HepG2 (cell line): ENCODE data around the gene SOWAHA. TPM values are rescaled to one million over a fixed set of nuclear protein-coding genes. Genes with fewer than 3 reads are reported as not detected.

Source experiments
- FLYWCH1 ChIP-seq: sonication (generic); formaldehyde crosslinking; IDR thresholded peaks from 2 replicates; pipeline ENCODE4 v1.8.1; 2023; ENCODE audit warnings: mild to moderate bottlenecking, missing genetic modification reagents
- HDAC2 ChIP-seq: sonication (generic); formaldehyde crosslinking; IDR thresholded peaks from 2 replicates; pipeline ENCODE4 v1.4.0; 2020; ENCODE audit warnings: missing genetic modification reagents
- HNF4G ChIP-seq, 2 experiments: sonication (generic) in 1 of 2; formaldehyde crosslinking in 1 of 2; IDR thresholded peaks; 2 replicates each; pipeline versions ENCODE4 v1.4.0 to v1.6.1; 2011 to 2020; ENCODE audit warnings: borderline replicate concordance in 2 of 2, low read depth in 2 of 2, mild to moderate bottlenecking in 2 of 2, low read length in 1 of 2, missing genetic modification reagents in 1 of 2, moderate library complexity in 1 of 2
- KLF12 ChIP-seq: sonication (generic); formaldehyde crosslinking; IDR thresholded peaks from 2 replicates; pipeline ENCODE4 v1.4.0; 2020; ENCODE audit warnings: missing genetic modification reagents, borderline replicate concordance
- KMT2A ChIP-seq: sonication (generic); formaldehyde crosslinking; IDR thresholded peaks from 2 replicates; pipeline ENCODE4 v1.4.0; 2020; ENCODE audit warnings: missing genetic modification reagents
- KMT2B ChIP-seq: IDR thresholded peaks from 2 replicates; pipeline ENCODE4 v1.6.1; 2016; ENCODE audit warnings: missing genetic modification reagents, missing compliant biosample characterization
- NFAT5 ChIP-seq: sonication (generic); formaldehyde crosslinking; IDR thresholded peaks from 2 replicates; pipeline ENCODE4 v1.4.0; 2020; ENCODE audit warnings: missing genetic modification reagents
- PHB2 ChIP-seq: fragments of 450-650 bp; IDR thresholded peaks from 2 replicates; pipeline ENCODE4 v1.6.1; 2018; ENCODE audit not compliant: partially characterized antibody
- PRDM10 ChIP-seq: sonication (generic); formaldehyde crosslinking; IDR thresholded peaks from 2 replicates; pipeline ENCODE4 v1.4.0; 2020; ENCODE audit warnings: low read depth, missing genetic modification reagents
- SNAI1 ChIP-seq: sonication (generic); formaldehyde crosslinking; IDR thresholded peaks from 2 replicates; pipeline ENCODE4 v1.5.0; 2020; ENCODE audit warnings: mild to moderate bottlenecking, missing genetic modification reagents, borderline replicate concordance
- SP1 ChIP-seq, 2 experiments: fragments of 450-650 bp in 1 of 2; sonication (generic) in 1 of 2; formaldehyde crosslinking in 1 of 2; IDR thresholded peaks; 2 replicates each; pipeline versions ENCODE4 v1.4.0 to v1.6.1; 2016 to 2020; ENCODE audit warnings: missing genetic modification reagents in 1 of 2
- U2AF2 ChIP-seq: fragments of 200-400 bp; formaldehyde crosslinking; IDR thresholded peaks from 2 replicates; pipeline ENCODE4 v1.6.1; 2017; ENCODE audit warnings: low read depth, mild to moderate bottlenecking, low read length
- ZBTB46 ChIP-seq: sonication (generic); formaldehyde crosslinking; IDR thresholded peaks from 2 replicates; pipeline ENCODE4 v1.4.0; 2020; ENCODE audit warnings: mild to moderate bottlenecking, missing genetic modification reagents, borderline replicate concordance
- ZNF317 ChIP-seq: sonication (generic); formaldehyde crosslinking; IDR thresholded peaks from 2 replicates; pipeline ENCODE4 v1.5.0; 2020; ENCODE audit warnings: mild to moderate bottlenecking, missing genetic modification reagents
- ZNF556 ChIP-seq: sonication (generic); formaldehyde crosslinking; IDR thresholded peaks from 2 replicates; pipeline ENCODE4 v1.4.0; 2020; ENCODE audit warnings: mild to moderate bottlenecking, missing genetic modification reagents, borderline replicate concordance
- ZNF879 ChIP-seq: sonication (generic); formaldehyde crosslinking; IDR thresholded peaks from 2 replicates; pipeline ENCODE4 v1.8.1; 2023; ENCODE audit warnings: missing genetic modification reagents
- polyA plus RNA-seq, 8 experiments: library from polyadenylated mRNA; depleted of rRNA in 3 of 8; stranded (reverse) in 7 of 8; unstranded in 1 of 8; fragments of >200 nt; fragmentation: Illumina TruSeq in 4 of 8; extraction: Trizol in 4 of 8; gene quantifications; 2 replicates each; pipeline versions ENCODE4 v1.2.1 to v1.2.3, GENCODE V29; 2011 to 2016; ENCODE audit warnings: low read depth in 4 of 8, missing spikeins in 1 of 8, mixed read lengths in 1 of 8; ENCODE audit not compliant: insufficient read depth in 1 of 8
- total RNA-seq, 5 experiments: library from RNA; depleted of rRNA; stranded (reverse); fragments of >200 nt; fragmentation: Illumina TruSeq; extraction: Trizol; gene quantifications; 2 replicates each; pipeline ENCODE4 v1.2.3, GENCODE V29; 2016; ENCODE audit warnings: low read depth in 1 of 5

SOWAHA gene
- total and polyA plus RNA-seq, 2 of the 13 experiments (the other 11 are each of a cell fraction or from before 2014, with no cell fraction given) = 0.95 to 1.9 TPM

DNA sequence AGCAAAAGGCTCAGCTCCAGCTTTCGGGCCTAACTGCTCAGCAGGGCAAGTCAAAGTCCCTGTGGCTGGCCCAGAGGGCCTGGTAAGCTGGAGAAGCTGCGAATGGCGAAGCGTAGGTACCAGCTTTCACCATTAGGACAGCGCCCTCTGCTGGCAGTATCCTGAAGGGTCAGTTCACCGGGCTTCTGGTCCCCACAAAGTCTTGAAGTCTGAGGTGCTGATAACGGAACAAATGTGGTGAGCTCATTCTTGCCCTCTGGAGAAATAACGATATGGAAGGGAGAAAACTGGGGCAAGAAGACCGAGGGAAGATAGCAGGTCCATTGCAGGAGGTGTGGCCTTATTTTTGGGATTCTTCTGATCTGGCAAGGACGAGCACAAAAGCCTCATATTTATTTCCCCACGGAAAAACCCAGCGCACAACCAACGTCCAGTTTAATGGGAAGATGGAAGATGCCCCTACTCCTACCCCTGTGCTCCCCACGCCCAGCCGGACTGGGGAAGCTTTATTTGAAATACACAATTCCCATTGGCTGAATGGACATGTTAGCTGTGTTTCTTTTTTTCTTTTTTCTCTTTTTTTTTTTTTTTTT is 7.2 kb downstream of the SOWAHA start (continued):
- no peak for TF ChIP-seq NFAT5
- no peak for TF ChIP-seq KLF12
- TF ChIP-seq U2AF2 = no peak
- TF ChIP-seq ZNF317 (CRISPR knock-in tag) = no peak; the same call in 1 of the 2 replicates
- TF ChIP-seq ZNF879 = no peak
- TF ChIP-seq PHB2 = no peak
- TF ChIP-seq ZNF556 = 0 out of 2 replicates have a peak, but pooled peaks have one; percentile 40
- TF ChIP-seq ZBTB46 (CRISPR knock-in tag) = 0 out of 2 replicates have a peak, but pooled peaks have one; percentile 62
- TF ChIP-seq HDAC2 (CRISPR knock-in tag) = peak; percentile 39; the same call in 1 of the 2 replicates
- 0 out of 2 replicates have a peak, but pooled peaks have one; percentile 23 for TF ChIP-seq SNAI1 (CRISPR knock-in tag)
- TF ChIP-seq FLYWCH1 (CRISPR knock-in tag) = no peak
- TF ChIP-seq KMT2B (CRISPR knock-in tag) = peak; percentile 37; the same call in 1 of the 2 replicates
- no peak for TF ChIP-seq SP1 (IDR thresholded peaks at IDR 0.05)
- no peak for TF ChIP-seq SP1 (CRISPR knock-in tag; IDR thresholded peaks at IDR 0.05)
- 0 out of 2 replicates have a peak, but pooled peaks have one; percentile 7 for TF ChIP-seq HNF4G (IDR thresholded peaks at IDR 0.05; ENCODE audit: borderline replicate concordance, low read depth, low read length)
- TF ChIP-seq HNF4G (CRISPR knock-in tag; IDR thresholded peaks at IDR 0.05; ENCODE audit: borderline replicate concordance, low read depth) = no peak
- TF ChIP-seq PRDM10 (CRISPR knock-in tag) = peak; percentile 64; the same call in 1 of the 2 replicates
- peak; percentile 23; the same call in 1 of the 2 replicates for TF ChIP-seq KMT2A (CRISPR knock-in tag)
